Femur (tissue), 1 donor: ENCODE measurements around the gene ZNF174.

ENCODE experiments used
- DNase-seq: peaks from one replicate; pipeline ENCODE4 v3.0.0-alpha.2; 2017

The ZNF174 gene

GRCh38 chr16:3400779-3401688 lies at the start of gene ZNF174, which contains the start of gene ZSCAN32:
Gene ZNF174 (plus strand): TSS chr16:3401215. CDS start chr16:3402005, 790 bp downstream.
Gene ZSCAN32 (minus strand): TSS chr16:3401004. CDS start chr16:3397557, 3,447 bp downstream.
- DNase-seq, result peak; percentile 100

DNA sequence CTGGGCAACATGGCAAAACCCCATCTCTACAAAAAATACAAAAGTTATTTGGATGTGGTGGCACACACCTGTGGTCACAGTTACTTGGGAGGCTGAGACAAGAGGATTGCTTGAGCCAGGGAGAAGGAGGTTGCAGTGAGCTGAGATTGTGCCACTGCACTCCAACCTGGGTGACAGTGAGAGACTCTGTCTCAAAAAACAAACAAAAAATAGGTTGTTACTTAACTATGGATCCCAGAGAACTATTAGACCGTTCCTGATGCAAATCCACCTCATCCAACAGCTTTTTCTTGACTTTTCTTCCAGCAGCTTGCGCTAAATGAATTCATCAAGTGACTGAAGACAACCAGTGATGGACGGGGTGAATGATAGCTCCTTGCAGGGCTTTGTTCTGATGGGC lies 45.4 kb upstream of the ZNF174 start, which contains the start of gene OR2C1:
Gene OR2C1, plus strand, starts transcription at position 301 of the 400 bp plus-strand sequence. Its CDS starts 52 bp downstream, at position 353.
- no peak for DNase-seq

DNA sequence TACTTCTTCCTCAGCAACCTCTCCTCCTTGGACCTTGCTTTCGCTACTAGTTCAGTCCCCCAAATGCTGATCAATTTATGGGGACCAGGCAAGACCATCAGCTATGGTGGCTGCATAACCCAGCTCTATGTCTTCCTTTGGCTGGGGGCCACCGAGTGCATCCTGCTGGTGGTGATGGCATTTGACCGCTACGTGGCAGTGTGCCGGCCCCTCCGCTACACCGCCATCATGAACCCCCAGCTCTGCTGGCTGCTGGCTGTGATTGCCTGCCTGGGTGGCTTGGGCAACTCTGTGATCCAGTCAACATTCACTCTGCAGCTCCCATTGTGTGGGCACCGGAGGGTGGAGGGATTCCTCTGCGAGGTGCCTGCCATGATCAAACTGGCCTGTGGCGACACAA lies 44.9 kb upstream of the ZNF174 start:
- DNase-seq, result no peak

DNA sequence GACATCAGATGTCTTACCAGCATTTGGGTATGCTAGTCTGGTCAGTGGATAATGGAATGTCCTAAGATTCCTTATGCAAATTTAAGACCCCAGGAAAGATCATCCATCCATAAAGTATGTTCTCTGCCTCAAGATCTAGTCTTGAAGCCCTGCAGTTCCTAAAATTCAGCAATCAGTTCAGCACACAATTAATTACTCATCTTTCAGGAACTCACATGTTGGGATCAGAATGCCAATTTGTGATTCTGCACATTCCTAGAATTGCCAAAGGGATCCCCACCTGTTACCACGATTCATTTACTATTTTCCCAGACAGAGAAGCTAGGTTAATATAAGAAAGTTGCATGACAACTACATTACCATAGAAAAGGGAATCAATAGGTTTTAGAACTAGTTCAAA lies 42.1 kb upstream of the ZNF174 start:
- no peak for DNase-seq

DNA sequence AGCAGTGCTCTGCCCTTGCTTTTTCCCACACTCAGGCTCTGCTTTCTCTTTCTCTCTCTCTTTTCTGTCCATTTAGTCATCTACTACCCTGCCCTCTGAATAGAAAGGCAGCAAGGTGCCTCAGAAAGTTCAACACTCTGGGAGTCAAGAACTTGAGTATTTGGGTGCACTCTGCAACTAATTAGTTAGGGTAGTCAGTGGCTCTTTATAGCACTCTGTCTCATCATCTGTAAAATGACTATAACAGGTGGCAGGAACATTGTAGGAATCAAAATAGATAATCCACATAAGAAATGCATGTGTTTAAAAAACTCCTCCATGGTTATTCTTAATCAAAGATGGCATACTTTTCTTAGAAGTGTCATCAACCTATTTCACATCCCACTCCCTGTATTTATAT lies 38.1 kb upstream of the ZNF174 start:
- no peak for DNase-seq

GRCh38 chr16:3363793-3364192 lies 37.2 kb upstream of the ZNF174 start:
- no peak for DNase-seq

DNA sequence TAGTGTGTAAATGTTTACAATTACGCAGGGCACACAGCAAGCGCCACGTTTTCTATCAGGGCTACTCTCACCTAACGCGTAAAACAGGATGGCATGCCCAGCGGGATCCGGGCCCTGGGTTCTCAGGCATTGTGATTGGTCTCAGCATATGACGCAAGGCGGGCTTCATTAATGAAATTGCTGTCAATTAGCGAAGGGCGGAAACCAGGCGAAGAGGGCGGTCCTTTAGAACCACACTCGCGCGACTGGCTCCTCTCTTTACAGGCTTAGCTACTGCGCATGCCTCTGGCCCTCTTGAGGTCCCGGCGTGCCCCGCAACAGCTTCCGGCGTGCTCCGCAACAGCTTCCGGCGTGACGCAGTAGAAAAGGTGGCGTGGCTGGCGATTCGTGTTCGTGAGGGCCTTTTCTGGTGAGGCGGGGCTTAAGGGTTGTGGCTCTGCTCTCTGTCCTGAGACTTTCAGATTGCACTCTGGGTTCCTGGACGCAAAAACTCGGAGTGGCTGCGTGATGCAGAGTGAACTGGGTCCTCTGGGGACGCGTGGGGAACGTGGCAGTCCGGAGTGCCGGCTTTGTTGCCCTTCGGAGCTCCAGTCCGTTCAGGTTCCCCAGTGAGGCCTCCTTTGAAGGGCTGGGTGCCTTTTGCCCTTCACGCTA lies 36.1 kb upstream of the ZNF174 start:
- peak; percentile 88 for DNase-seq

- no peak for DNase-seq
These were observed 31.9 kb upstream of the ZNF174 start for GRCh38 chr16:3369073-3369472.

GRCh38 chr16:3375680-3376079 lies 25.3 kb upstream of the ZNF174 start:
- DNase-seq, result no peak

GRCh38 chr16:3377917-3378316 lies 23.1 kb upstream of the ZNF174 start:
- no peak for DNase-seq

DNA sequence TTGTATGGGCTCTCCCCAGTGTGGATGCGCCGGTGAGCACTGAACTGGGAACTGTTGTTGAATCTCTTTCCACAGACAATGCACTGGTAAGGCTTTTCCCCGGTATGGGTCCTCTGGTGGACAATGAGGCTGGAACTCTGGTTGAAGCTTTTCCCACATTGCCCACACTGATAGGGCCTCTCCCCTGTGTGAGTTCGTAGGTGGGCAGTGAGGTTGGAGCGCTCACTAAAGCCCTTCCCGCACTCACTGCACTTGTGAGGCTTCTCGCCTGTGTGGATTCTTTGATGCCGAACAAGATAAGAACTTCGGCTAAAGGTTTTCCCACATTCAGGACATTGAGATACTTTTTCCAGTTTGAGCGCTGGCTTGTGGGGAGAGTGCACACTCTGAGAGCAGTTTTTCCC lies 18.0 kb upstream of the ZNF174 start:
- DNase-seq, result no peak

DNA sequence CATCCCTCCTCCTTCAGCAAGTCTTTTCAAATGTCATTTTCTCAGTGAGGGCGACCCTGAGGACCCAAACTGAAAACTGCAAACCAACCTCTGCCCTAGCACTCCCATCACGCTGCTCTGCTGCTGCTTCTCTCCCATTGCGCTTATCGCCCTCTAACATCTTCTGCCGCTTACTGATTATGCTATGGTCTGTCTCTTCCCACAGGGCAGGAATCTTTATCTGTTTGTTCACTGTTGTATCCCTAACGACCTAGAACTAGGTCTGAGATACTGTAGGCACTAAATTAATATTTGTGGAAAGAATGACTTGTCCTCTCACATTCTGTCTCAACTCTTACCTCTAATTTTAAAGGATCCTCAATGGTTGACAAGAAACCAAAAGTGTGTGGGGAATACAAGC lies 12.7 kb upstream of the ZNF174 start:
- no peak for DNase-seq

DNA sequence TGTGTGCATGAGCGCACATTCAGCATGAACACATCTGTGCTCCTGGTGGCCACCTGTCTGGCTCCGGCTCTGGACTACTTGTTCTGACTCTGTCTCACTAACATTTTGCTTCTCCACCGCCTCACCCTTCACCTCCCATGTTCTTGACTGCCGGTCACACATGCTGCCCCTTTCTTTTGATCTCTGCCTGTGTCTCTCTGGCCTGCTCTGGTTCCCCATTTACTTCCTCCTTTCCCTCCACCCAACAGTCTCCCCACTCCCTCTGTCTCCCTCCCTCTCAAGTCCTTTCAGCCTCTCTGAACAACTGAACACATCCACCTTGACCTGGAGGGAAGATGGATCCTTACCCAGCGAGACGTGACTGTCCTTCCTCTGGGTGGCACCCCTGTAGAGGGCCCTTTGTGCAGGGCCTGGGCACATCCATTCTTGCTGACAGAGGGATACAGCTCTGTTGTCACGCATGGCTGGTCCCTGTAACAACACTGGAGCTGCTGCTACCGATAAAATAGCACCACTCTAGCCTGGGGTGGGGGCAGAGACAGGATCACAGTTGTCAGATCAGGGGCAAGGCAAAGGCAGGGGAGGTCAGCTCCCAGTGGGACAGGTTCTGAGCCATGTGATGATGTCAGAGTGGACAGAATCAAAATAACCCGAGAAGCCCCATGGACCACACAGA lies 11.2 kb upstream of the ZNF174 start:
- DNase-seq, result no peak

- DNase-seq, result no peak
These were observed 603 bp upstream of the ZNF174 start for GRCh38 chr16:3400446-3400778.

DNA sequence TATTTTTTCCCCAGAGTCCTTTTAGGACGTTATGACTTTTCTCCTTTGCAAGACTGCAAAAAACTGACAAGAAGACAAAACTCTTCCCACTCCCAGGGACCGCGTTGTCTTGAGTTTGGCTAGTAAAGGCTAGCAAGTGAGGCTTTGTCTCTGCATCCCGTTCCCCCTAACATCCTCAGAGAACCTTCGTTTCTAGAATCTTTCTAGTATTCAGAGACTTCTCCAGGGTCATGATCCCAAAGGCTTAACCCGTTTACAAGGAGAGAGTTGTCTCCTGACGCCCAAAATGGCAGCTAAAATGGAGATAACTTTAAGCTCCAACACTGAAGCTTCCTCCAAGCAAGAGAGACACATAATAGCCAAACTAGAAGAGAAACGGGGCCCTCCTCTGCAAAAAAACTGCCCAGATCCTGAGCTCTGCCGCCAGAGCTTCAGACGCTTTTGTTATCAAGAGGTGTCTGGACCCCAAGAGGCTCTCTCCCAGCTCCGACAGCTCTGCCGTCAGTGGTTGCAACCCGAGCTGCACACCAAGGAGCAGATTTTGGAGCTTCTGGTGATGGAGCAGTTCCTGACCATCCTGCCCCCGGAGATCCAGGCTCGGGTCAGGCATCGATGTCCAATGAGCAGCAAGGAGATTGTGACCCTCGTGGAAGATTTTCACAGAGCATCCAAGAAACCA lies 843 bp downstream of the ZNF174 start:
- no peak for DNase-seq

DNA sequence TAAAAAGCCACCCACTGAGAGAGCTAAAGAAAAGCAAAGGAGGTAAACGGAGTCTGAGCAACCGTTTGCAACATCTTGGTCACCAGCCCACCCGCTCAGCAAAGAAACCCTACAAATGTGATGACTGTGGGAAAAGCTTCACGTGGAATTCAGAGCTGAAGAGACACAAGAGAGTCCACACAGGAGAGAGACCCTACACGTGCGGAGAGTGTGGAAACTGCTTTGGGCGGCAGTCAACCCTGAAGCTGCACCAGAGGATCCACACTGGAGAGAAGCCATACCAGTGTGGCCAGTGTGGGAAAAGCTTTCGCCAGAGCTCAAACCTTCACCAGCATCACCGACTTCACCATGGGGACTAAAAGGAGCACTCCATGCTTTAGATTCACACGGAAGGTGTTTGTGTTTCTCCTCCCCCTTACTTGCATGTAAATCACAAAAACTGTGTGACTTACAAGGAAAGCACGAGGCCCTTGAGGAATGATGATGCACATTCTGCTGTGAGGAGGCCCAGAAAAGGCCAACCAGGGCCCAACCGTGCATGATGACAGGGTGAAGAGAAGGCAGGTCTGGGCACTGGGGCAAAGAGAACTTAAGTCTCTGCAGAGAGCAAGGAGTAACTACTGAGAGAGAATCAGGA lies 7.7 kb downstream of the ZNF174 start:
- DNase-seq, result no peak

- no peak for DNase-seq
These were observed 12.8 kb downstream of the ZNF174 start for GRCh38 chr16:3413730-3414379.

GRCh38 chr16:3431779-3432219 lies 30.8 kb downstream of the ZNF174 start:
- peak; percentile 45 for DNase-seq

DNA sequence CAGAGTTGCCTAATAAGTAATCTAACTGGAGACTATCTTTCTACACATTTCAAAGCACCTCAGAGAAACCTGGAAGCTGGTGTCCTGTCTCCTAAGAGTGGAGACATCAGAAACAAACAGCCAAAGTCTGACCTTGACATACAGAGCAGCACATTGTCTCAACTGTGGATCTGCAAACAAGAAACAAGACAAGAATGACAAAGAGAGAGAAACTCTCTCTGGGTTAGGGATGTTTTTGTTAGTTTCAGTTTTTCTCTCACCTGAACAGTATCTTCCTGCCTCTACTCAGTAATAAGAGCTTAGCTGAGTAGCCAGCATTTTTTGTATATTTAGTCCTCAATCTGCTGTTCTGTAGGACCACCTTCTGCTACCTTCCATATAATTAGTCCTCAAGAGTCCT lies 33.4 kb downstream of the ZNF174 start:
- no peak for DNase-seq

- no peak for DNase-seq
These were observed 38.6 kb downstream of the ZNF174 start for GRCh38 chr16:3439637-3440036.

DNA sequence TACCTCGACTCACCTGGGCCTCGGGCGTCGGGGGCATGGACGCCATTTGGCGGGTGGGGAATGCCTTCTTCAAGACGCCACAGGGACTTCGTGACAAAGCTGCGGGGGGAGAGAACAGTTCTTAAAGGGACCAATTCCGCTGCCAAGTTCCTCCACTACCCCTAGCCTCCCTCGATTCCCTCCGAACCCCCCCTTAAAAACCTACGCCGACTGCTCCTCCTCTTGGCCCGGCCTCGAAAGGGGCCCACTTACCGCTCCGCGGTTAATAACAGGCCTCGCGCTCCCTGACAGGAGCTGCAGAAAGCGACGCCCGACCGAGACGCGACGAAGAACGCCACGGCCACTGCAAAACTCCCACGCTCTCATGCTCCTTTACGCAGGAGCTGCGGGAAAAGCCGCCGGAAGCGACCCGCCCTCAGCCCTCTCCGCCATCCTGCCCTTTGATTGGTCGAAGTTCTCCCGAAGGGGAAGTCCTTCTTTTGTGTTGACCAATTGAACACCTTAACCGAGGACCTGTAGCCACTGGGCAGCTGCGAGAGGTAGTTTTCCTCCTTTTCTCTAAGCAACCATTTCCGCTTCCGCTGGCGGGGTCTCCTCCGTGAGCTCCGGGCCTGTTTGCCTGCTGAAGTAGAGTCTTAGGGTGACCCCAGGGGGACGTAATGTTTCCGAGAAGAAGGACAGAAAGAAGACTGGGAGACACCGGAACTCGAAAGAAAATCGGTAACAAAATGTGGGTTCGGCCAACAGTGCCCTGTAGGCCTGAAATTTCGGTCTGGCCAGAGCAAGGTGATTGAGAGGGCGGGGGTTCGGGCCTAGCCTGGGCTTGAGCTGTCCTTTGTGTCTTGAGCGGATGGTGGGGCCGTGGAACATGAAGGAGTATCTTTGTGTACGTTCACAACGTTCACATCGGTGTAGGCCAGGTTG lies 42.4 kb downstream of the ZNF174 start, which contains the start of the genes NAA60 and ZNF597:
Gene NAA60, plus strand, starts transcription at position 573 of the 924 bp plus-strand sequence. CDS start 32,548 bp downstream, outside the sequence.
Gene ZNF597, minus strand, starts transcription at position 397 of the 924 bp plus-strand sequence. Its CDS starts 351 bp downstream, at position 46.
- DNase-seq, result peak; percentile 93
